Raji (cell line): ENCODE data around the gene NCOA1.

Experiments used
- POLR2A ChIP-seq: IDR thresholded peaks from 2 replicates; pipeline ENCODE4 v1.6.1; 2011; ENCODE audit warnings: low read depth, low read length, control low read depth; ENCODE audit not compliant: insufficient read depth

The NCOA1 gene

DNA sequence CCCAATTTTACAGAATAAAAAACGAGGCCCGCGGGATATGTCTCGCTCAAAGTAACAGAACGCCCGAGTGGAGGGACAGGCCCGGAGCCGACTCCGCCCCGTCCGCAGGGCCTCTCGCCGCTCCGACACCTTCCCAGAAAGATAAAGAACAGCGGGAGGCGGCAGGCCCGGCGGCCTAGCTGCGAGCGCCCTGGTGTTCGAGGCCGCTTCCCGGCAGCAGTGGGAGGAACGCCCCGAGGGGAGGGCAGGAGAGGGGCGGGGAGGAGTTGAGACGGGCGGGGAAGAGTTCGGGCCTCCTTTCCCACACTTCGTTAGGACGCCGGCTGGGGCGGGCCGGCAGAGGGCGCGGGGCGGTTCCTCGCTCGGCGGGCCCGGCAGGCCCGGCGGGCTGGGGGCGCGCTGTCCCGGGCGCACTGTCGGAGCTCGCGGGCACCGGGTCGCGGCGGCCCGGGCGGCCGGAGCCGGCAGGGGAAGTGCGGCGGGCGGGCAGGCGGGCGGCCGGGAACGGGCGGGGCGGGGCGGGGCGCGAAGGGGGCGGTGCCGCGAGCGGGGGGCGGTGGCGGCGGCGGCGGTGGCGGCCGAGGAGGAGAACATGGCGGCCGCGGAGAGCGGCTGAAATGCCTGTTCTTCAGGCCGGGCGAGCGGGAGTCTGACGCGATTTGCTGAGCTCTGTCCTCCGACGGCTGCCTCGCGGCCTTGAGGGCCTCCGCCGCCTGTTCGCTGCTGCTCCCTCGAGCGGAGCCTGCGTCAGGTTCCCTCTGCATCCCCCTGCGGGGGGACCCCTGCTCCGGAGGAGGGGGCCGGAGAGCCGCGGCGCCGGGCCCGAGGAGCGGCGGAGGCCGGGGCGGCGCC lies at the start of gene NCOA1:
NCOA1 (plus strand) TSS at position 565 of the 852 bp plus-strand sequence. CDS start 167,424 bp downstream, outside the sequence.
- peak; percentile 60 for TF ChIP-seq POLR2A

DNA sequence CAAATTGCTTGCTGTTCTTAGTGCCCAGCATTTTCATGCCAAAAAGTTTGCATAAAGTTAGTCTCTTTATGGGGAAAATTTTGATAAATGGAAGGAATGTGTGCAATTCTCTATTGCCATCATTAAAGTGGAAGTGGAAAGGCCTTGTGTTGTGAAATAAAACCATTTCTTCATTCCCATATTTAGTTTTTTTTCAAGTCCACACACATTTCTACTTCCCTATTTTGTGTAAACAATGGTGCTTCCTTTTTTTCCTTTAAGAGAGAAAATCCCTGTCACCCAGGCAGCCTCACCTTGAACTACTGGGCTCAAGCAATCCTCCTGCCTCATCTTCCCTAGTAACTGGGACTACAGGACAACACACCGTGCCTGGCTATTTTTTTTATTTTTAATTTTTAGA lies 42.3 kb upstream of the NCOA1 start:
- TF ChIP-seq POLR2A = no peak

- TF ChIP-seq POLR2A = no peak
These were observed 41.7 kb upstream of the NCOA1 start for GRCh38 chr2:24449344-24449743.

DNA sequence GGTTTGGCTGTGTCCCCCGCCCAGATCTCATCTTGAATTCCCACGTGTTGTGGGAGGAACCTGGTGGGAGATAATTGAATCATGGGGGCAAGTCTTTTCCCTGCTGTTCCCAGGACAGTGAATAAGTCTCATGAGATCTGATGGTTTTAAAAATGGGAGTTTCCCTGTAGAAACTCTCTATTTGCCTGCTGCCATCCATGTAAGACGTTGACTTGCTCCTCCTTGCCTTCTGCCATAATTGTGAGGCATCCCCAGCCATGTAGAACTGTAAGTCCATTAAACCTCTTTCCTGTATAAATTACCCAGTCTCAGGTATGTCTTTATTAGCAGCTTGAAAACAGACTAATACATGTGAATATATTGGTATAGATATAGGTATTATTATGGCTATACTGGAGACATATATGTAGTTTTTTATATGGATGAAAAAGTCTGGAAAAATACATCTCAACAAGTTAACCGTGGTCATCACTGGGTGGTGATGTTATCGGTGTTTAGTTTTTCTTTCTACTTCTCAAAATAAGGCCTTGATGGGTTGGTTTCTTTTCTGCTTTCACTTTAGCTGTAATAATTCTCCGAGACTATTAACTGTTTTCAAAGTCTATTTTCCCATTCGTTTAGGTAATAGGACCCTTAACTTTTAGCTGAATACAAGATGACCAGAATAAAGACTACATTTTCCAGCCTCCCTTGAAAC lies 39.1 kb upstream of the NCOA1 start:
- no peak for TF ChIP-seq POLR2A

DNA sequence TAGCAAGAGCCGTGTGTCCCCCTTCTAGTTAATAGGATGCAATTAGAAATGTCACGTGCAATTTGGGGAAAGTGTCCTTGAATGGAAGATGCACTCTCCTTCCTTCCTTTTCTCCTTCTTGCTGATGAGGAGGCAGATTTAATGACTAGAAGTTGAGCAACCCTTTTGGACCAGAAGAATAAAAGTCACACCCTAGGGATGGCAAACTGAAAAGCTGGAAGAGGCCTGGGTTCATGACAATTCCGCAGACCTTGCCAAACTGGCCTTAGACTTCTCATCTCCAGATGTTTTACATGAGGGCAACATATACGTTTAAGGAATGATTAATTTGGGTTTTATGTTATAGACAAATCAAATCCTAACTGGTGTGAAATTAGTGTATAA lies 38.6 kb upstream of the NCOA1 start:
- TF ChIP-seq POLR2A = no peak

DNA sequence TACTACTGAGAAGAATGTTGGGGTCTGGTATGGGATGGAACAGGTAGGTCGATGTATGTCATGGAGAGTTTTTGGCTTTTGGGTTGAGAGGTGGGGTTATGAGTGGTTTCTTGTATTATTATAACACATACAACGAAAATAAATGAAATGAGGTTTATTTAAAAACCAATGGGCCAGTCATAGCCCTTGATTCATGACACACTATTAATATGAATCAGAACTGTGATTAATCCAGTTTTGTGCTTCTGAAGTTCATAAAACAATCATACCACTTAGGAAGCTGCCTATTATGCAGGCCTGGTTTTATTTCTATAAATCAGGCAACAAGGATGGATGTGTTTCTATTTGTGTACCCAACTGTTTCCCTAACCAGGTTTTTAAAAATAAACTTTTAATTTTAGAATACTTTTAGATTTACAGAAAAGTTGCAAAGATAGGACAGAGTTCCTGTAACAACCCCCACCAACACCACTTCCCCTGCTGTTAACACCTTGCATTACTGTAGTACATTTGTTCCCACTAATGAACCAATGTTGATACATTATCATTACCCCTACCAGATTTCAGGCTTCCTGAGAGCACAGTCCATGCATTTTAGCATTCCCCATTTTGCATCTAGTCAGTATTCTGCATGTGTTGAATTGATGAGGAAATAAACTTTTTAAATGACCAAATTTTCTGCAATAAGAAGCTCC lies 37.5 kb upstream of the NCOA1 start:
- TF ChIP-seq POLR2A = no peak

DNA sequence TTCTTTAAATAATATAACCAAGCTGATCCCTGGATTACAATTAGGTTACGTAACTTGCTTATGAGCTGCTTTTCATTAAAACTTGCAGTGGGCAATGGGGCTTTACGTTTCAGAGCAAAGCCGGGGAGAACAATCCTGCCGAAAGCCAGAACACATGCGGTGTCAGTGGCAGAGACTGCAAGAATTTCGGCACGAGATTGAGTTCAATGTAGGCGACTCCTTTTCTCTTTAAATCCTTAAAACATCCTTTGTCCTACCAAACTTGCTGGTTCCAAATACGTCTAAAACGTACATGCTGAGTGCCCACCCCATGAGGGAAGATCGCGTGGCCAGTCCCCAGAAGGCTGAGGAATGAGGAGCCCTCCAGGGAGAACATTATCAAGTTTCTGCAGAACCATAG lies 36.8 kb upstream of the NCOA1 start:
- no peak for TF ChIP-seq POLR2A

- no peak for TF ChIP-seq POLR2A
These were observed 34.2 kb upstream of the NCOA1 start for GRCh38 chr2:24456599-24457556.

- TF ChIP-seq POLR2A = no peak
These were observed 33.2 kb upstream of the NCOA1 start for GRCh38 chr2:24457696-24458386.

DNA sequence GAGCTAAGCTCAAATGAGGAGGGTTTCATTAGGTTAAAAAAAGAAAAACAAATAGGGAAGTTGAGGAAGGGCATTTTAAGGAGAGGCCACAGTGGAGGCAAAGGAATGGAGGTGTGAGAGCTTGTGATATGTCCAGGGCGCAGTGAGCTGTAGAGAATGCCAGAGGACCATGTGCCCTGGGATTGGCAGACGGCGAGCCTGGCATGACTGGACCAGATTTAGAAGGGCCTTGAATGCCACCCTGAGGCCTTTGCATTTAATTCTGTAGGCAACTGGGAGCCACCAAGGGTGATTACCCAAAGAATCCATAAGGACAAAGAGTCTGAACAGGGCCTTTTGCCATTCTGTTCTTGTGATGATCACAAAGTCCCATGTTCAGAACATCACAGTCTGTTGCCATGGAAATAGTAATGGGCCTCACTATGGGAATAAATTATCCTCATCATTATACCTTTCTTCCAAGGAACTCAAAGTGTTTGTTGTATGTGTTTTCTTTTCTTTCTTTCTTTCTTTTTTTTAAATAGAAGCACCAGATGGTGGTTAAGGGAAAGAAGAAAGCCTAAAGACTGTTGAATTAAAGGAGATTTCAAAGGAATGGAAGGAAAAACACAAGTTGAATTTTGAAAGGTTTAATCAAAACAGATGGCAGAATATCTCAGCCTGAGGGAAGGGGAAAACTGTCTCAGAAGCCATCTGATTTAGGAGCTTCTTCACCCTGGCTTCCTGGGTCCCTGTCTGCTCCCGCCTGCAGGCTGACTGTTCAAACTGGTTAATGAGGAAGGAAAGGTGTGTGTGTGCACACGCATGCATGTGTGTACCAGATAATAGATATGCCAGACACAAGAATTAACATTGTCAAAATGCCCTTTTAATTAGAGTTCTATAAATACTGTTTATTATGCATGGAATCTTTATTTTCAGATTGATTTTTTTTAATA lies 31.6 kb upstream of the NCOA1 start:
- no peak for TF ChIP-seq POLR2A

- TF ChIP-seq POLR2A = no peak
These were observed 29.4 kb upstream of the NCOA1 start for GRCh38 chr2:24461685-24462084.

DNA sequence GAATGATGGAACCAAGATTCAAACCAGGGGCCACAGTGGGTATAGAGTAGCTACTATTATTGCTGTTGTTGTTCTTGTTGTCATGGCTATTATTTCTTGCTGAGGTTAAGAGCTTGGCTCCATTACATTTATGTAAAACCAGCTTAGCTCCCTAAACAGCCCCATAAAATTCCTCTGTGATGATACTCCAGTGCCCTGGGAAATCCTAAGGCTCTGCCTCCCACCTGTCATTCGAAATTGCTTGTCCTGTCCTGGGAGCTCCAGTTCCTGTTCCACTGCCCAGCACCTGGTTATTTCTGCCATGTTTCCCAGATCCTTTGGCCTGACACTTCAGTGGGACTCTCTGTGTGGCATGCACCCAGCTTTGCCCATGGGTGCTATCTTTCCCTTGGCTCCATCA lies 27.8 kb upstream of the NCOA1 start:
- TF ChIP-seq POLR2A = no peak
